GM06990 (cell line): ENCODE measurements around the gene UQCC2.

Experiments used
- DNase-seq: peaks from one replicate; pipeline ENCODE4 v3.0.0-alpha.2; 2011; ENCODE audit not compliant: insufficient read length; ENCODE audit errors: extremely low read depth
- H3K27me3 ChIP-seq: replicated peaks from 2 replicates; pipeline ENCODE4 v1.6.0; 2011; ENCODE audit warnings: low read length; ENCODE audit not compliant: control insufficient read depth, insufficient read depth
- H3K36me3 ChIP-seq: 2 replicates; pipeline ENCODE4 v1.5.1; 2011; ENCODE audit warnings: low read length; ENCODE audit not compliant: control insufficient read depth, insufficient read depth
- H3K4me3 ChIP-seq: replicated peaks from 2 replicates; pipeline ENCODE4 v1.5.1; 2011; ENCODE audit warnings: low read depth, mild to moderate bottlenecking, control low read depth, low read length
- TF ChIP-seq, protein P1 (sequence below): IDR thresholded peaks from 2 replicates; pipeline ENCODE4 v1.5.1; 2011; ENCODE audit warnings: low read length, control low read depth, mild to moderate bottlenecking, inconsistent platforms; ENCODE audit not compliant: insufficient read depth, poor library complexity, severe bottlenecking

Gene UQCC2

DNA sequence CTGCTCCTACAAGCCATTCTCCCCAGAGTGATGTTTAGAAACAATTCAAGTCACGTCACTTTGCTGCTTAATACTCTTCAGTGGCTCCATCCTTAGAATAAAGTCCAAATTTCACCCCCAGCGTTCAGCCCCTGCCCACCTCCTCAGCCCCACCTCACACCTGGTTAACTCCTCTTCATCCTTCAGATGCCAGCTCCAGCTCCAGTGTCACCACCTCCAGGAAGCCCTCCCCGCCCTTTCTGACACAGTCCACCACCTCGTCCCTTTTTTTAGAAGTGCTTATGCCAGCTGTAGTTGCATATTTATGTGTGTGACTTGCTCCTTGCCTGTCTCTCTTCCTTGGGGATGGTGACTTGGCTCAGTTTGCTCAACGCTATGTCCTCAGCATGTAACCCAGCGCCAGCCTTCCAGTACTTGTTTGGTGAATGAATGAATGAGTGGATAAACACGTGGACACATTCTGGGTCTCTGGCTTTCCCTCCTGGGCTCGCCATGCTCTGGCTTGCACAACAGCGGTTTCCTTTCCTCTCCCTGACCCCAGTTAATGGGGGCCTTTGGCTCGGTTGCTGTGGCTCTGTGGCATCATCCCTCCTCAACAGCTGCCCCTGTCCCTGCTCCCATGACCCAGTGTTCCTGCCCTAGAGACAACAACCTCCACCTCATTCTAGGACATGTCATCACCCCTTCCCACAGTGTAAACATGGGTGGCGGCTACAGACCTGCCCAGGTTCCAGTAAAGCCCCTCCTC, 38.9 kb upstream of the UQCC2 start:
- DNase-seq = no peak
- Histone ChIP-seq H3K27me3 (no peaks in the 10 kb centered on the region; the same call in 1 of the 2 replicates), H3K36me3 (no peaks in the 10 kb centered on the region), H3K4me3 (no peak overlapping the region)
- TF ChIP-seq, protein P1, sequence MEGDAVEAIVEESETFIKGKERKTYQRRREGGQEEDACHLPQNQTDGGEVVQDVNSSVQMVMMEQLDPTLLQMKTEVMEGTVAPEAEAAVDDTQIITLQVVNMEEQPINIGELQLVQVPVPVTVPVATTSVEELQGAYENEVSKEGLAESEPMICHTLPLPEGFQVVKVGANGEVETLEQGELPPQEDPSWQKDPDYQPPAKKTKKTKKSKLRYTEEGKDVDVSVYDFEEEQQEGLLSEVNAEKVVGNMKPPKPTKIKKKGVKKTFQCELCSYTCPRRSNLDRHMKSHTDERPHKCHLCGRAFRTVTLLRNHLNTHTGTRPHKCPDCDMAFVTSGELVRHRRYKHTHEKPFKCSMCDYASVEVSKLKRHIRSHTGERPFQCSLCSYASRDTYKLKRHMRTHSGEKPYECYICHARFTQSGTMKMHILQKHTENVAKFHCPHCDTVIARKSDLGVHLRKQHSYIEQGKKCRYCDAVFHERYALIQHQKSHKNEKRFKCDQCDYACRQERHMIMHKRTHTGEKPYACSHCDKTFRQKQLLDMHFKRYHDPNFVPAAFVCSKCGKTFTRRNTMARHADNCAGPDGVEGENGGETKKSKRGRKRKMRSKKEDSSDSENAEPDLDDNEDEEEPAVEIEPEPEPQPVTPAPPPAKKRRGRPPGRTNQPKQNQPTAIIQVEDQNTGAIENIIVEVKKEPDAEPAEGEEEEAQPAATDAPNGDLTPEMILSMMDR = no peak

DNA sequence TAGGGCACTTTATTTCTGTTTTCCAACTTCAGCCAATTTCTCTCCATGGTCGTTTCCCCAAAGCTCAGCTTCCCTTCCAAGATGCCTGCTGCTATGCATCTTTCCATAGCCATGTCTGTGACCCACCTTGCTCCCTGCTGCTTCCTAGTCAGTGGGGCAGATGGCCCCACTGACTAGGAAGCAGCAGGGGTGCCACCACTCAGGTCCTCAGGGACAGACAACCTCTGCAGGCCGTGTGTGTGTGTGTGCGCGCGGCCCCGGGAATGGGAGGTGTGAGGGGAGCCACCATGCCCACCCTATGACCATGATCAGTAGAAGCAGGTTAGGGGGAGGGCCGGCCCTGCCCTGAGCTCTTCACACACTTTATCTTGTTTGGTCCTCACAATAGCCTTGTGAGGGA, 37.9 kb upstream of the UQCC2 start:
- TF ChIP-seq, protein P1 = no peak
- no peaks in the 10 kb centered on the region for H3K36me3 ChIP-seq
- no peak overlapping the region for H3K4me3 ChIP-seq
- DNase-seq = no peak
- no peaks in the 10 kb centered on the region; the same call in 1 of the 2 replicates for H3K27me3 ChIP-seq

DNA sequence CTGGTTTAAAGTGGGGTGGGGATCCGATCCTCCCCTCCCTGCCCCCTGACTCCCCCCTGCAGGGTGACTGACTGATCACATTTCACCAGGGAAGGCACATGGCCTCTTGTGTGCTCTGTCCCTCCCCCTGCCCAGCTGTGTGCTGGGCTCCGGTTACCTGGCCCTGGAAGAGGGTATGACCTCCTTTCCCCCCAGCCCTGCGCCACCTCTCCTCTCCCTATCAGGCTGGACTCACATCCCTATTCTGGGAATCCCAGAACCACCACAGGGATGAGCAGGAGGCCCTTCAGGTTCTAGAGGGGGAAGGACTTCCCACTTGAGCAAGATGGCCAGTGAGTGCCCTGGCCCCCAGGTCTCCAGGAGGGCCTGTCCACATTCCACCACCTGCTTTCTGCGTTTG, 37.3 kb upstream of the UQCC2 start:
- no peaks in the 10 kb centered on the region; the same call in 1 of the 2 replicates for H3K27me3 ChIP-seq

DNA sequence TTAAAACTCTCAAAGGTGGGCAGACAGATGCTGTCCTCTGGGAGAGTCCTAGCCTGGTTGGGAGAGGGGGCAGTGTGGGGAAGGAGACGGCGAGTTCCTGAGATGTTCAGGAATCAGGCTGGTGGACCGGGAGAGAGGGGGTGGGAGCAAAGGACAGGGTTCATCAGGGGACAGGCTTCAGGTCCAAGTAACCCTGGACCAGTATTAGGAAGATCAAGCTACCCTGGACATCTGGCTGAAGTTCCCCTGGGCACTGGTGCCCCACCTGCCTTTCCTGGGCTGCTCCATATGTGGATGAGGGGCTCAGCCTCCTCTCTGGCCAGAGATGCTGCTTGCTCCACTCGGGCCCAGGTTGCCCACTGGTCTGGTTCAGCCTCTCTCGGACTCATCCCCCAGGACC, 36.3 kb upstream of the UQCC2 start:
- Histone ChIP-seq H3K27me3 (no peaks in the 10 kb centered on the region; the same call in 1 of the 2 replicates), H3K36me3 (no peaks in the 10 kb centered on the region), H3K4me3 (no peak overlapping the region)
- TF ChIP-seq, protein P1 = no peak
- no peak for DNase-seq

More for the DNA sequence above, 37.3 kb upstream of the UQCC2 start:
- TF ChIP-seq, protein P1 = no peak
- no peak for DNase-seq
- Histone ChIP-seq H3K36me3 (no peaks in the 10 kb centered on the region), H3K4me3 (no peak overlapping the region)

DNA sequence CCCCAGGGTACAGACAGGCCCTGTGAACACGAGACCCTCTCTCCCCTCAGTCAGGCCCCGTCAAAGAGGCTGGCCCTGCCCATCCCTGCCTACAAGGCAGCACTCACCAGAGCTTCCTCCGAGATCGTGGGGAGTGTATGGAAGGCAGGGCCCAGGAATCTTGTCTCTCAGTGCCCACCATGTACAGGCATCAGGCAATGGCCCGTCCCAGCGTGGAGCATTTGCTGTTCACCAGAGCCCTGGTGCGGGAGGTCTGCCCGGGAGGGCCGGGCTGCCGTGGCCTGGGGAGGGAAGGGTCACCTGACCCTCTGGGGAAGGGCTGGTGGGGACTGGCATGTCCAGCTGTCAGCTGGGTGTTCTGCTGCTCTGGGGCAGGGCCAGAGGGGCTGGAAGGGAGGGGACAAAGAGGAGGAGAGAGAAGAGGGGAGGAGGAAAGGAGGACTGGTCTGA, 35.2 kb upstream of the UQCC2 start, which contains the start of gene IP6K3:
Gene IP6K3 (minus strand): TSS at position 255 of the 450 bp plus-strand sequence. CDS start 11,429 bp downstream, outside the sequence.
- no peaks in the 10 kb centered on the region for H3K36me3 ChIP-seq
- H3K4me3 ChIP-seq = no peak within 1 kb of the TSS
- no peaks in the 10 kb centered on the region; the same call in 1 of the 2 replicates for H3K27me3 ChIP-seq
- TF ChIP-seq, protein P1 = no peak
- DNase-seq = no peak
